ENCODE data around the gene NRK.

The NRK gene

DNA sequence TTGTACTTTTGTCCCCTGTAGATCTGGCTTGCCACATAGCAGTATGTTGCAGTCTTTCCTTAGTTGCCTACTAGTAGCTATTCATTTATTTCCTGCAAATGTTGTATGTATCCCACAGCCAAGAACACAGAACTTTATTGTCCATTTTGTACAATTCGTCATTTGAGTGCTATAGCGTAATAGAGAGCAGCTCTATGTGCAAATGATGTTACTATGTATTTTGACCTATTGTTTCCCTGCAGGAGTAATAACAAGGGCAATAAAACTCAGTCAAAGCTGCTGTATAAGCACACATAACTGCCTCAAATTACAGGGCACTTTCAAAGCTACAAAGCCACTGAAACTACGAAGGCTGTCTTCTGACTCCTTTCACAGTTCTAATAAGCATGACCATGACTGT is 48.1 kb downstream of the NRK start:
- Mint-ChIP-seq H3K27me3 (ENCODE audit: low read depth, poor library complexity) (peaks cover 6% of the 10 kb centered on the region), H3K9me3 (peaks cover 15% of the 10 kb centered on the region), H3K27ac (peak overlapping the region; percentile 84), H3K4me3 (no peak overlapping the region), H3K36me3 (ENCODE audit: low read depth) (no peaks in the 10 kb centered on the region), H3K4me1 (peaks cover 26% of the 10 kb centered on the region)
- no peak for DNase-seq
- TF ChIP-seq CTCF (IDR thresholded peaks at IDR 0.05) = no peak

DNA sequence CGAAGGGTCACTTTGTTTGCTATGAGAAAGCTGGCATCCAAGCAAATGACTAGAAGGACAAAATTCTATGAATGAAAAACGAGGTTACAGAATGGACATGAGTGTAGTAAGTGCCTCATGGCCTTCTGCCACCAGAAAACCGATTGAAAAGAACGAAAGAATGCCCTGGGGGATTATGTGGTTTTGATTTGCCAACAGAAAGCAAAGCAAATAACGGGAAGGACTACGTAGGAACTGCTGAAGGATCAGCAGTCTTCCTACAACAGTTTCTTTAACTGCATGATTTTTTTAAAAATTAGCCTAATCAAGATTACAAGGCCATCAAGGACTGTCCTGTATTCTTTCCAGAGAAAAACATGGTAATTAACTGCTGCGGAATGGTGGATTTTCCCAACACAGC is 50.6 kb downstream of the NRK start:
- Mint-ChIP-seq H3K4me1 (peaks cover 26% of the 10 kb centered on the region), H3K27ac (no peak overlapping the region), H3K36me3 (ENCODE audit: low read depth) (no peaks in the 10 kb centered on the region), H3K4me3 (no peak overlapping the region), H3K9me3 (peaks cover 15% of the 10 kb centered on the region), H3K27me3 (ENCODE audit: low read depth, poor library complexity) (peaks cover 6% of the 10 kb centered on the region)
- TF ChIP-seq CTCF (IDR thresholded peaks at IDR 0.05) = no peak
- DNase-seq = no peak

- peaks cover 3% of the 10 kb centered on the region for H3K27me3 Mint-ChIP-seq (ENCODE audit: low read depth, poor library complexity)
- H3K4me1 Mint-ChIP-seq = peaks cover 16% of the 10 kb centered on the region
- no peak overlapping the region for H3K4me3 Mint-ChIP-seq
- TF ChIP-seq CTCF (IDR thresholded peaks at IDR 0.05) = no peak
- no peak for DNase-seq
- H3K9me3 Mint-ChIP-seq = peaks cover 15% of the 10 kb centered on the region
- no peak overlapping the region for H3K27ac Mint-ChIP-seq
- no peaks in the 10 kb centered on the region for H3K36me3 Mint-ChIP-seq (ENCODE audit: low read depth)
Measured at GRCh38 chrX:105874790-105875189, 52.5 kb downstream of the NRK start.

- Mint-ChIP-seq H3K36me3 (ENCODE audit: low read depth) (no peaks in the 10 kb centered on the region), H3K27me3 (ENCODE audit: low read depth, poor library complexity) (peaks cover 3% of the 10 kb centered on the region), H3K27ac (no peak overlapping the region), H3K9me3 (peaks cover 11% of the 10 kb centered on the region), H3K4me1 (no peaks in the 10 kb centered on the region), H3K4me3 (no peak overlapping the region)
- TF ChIP-seq CTCF (IDR thresholded peaks at IDR 0.05) = peak; percentile 17
- no peak for DNase-seq
Measured at GRCh38 chrX:105876658-105877057, 54.3 kb downstream of the NRK start.

DNA sequence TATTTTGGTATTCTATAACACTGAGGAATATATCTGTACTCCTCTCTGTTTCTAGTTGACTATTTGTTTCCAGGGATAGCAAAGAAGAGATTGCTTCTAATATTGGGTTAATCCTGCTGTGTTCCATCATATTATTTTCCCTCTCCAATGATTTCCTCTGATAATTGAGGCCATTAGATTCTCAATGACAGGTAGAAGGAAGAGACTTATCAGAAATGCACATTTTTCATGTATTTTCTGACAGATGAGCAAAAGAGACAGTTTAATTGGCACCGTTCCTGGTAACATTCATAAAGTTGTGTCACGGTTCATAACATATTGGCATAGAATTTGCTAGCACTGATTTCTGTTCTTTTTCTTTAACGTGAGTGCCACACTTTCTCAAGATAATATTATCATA is 58.2 kb downstream of the NRK start:
- H3K27ac Mint-ChIP-seq = no peak overlapping the region
- TF ChIP-seq CTCF (IDR thresholded peaks at IDR 0.05) = no peak
- H3K27me3 Mint-ChIP-seq (ENCODE audit: low read depth, poor library complexity) = no peaks in the 10 kb centered on the region
- H3K9me3 Mint-ChIP-seq = no peaks in the 10 kb centered on the region
- DNase-seq = no peak
- peaks cover 5% of the 10 kb centered on the region for H3K4me1 Mint-ChIP-seq
- H3K4me3 Mint-ChIP-seq = no peak overlapping the region
- H3K36me3 Mint-ChIP-seq (ENCODE audit: low read depth) = no peaks in the 10 kb centered on the region

DNA sequence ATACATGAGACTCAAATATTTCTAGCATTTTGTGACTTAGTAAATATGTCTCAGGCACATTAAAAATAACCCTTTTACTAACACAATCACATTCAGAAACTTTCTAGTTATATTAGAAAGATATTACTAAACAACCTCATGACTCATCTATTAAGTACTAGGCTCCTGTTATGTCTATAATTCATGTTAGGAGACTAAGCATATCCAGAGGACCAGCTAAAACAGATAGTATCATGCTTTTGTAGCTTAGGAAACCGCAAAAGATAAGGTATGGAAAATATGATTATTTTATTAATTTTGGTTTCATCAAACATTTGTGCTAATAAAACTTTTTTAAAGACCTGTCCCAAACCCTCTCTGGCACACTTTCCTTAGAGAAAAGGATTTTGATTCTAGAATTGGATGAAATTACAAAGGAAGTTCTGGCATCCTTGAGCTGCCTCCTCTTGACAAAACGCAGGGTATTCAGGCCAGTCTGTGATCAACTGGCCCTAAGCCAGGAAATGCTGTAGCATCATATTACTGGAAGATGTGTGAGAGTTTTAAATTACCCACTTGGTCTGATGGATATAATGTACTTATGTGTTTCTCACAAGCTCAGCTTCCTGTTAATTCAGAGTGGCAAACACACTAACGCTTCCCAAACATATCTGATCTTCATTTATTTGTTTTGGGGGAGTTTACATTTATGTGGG is 60.4 kb downstream of the NRK start:
- H3K36me3 Mint-ChIP-seq (ENCODE audit: low read depth) = no peaks in the 10 kb centered on the region
- TF ChIP-seq CTCF (IDR thresholded peaks at IDR 0.05) = no peak
- DNase-seq = no peak

More for the DNA sequence above, 60.4 kb downstream of the NRK start:
- no peak overlapping the region for H3K4me3 Mint-ChIP-seq
- no peak overlapping the region for H3K27ac Mint-ChIP-seq
- H3K4me1 Mint-ChIP-seq = peaks cover 5% of the 10 kb centered on the region
- H3K9me3 Mint-ChIP-seq = peaks cover 3% of the 10 kb centered on the region
- no peaks in the 10 kb centered on the region for H3K27me3 Mint-ChIP-seq (ENCODE audit: low read depth, poor library complexity)

Data from nephron progenitor cell (in vitro differentiated cells).